ENCODE results near the gene SPATA31D3. TPM values are rescaled to one million over a fixed set of nuclear protein-coding genes. Genes with fewer than 3 reads are reported as not detected.

Gene SPATA31D3
- total RNA-seq, 1 experiment from 2014 or later, result not detected

- H3K4me1 Mint-ChIP-seq, result no peaks in the 10 kb centered on the region
- Histone ChIP-seq H3K4ac (ENCODE audit: low read depth, low read length) (no peak overlapping the region), H2AK5ac (ENCODE audit: insufficient read length, low read length) (no peak overlapping the region), H2AFZ (ENCODE audit: low read length) (no peak overlapping the region), H3K9me3 (ENCODE audit: control insufficient read depth, low read depth, low read length) (no peaks in the 10 kb centered on the region), H4K8ac (replicated peaks; ENCODE audit: insufficient read length, low read depth, low read length) (no peak overlapping the region), H3K18ac (ENCODE audit: insufficient read length, low read depth, low read length) (no peak overlapping the region), H2BK5ac (ENCODE audit: insufficient read length, low read length) (no peak overlapping the region), H3K27me3 (ENCODE audit: insufficient read depth, low read length) (no peaks in the 10 kb centered on the region), H3K56ac (ENCODE audit: insufficient read length, low read depth, low read length) (no peak overlapping the region), H3K23me2 (ENCODE audit: insufficient read length, low read depth, low read length, poor library complexity, severe bottlenecking) (no peaks in the 10 kb centered on the region), H4K5ac (ENCODE audit: insufficient read length, low read depth, low read length) (no peak overlapping the region), H4K91ac (ENCODE audit: insufficient read length, low read depth, low read length) (no peak overlapping the region), H4K20me1 (ENCODE audit: control insufficient read depth, insufficient read depth, insufficient read length) (no peaks in the 10 kb centered on the region), H2BK20ac (ENCODE audit: low read depth, low read length, poor library complexity, severe bottlenecking) (no peak overlapping the region), H3K27ac (ENCODE audit: insufficient read length, low read depth, low read length) (no peak overlapping the region), H2BK12ac (ENCODE audit: insufficient read length, low read depth, low read length) (no peak overlapping the region), H3K14ac (ENCODE audit: insufficient read depth, low read length) (no peak overlapping the region), H3K79me1 (ENCODE audit: insufficient read depth, low read depth, low read length, poor library complexity, severe bottlenecking) (no peaks in the 10 kb centered on the region), H3K4me2 (ENCODE audit: insufficient read depth, insufficient read length, low read length) (no peak overlapping the region), H2BK15ac (ENCODE audit: low read depth, low read length) (no peak overlapping the region), H3K9ac (ENCODE audit: extremely low read depth, insufficient read length, low read length) (no peak overlapping the region), H3K79me2 (ENCODE audit: insufficient read depth, low read length) (no peaks in the 10 kb centered on the region), H2BK120ac (ENCODE audit: low read depth, low read length, poor library complexity, severe bottlenecking) (no peak overlapping the region), H3K4me1 (ENCODE audit: insufficient read depth, low read length) (no peaks in the 10 kb centered on the region), H3K23ac (ENCODE audit: insufficient read length, low read depth, low read length) (no peak overlapping the region), H3T11ph (ENCODE audit: low read length) (no peak overlapping the region)
- H3K27ac Mint-ChIP-seq, result no peak overlapping the region
- peaks cover 0 to 4% of the 10 kb centered on the region in 2 experiments; a peak in 1 of 5 replicates for H3K9me3 Mint-ChIP-seq
- DNase-seq, result no peak
- no peak for TF ChIP-seq CTCF (conservative IDR thresholded peaks at IDR 0.05)
- no peak overlapping the region for H3K4me3 Mint-ChIP-seq
- no peaks in the 10 kb centered on the region for H3K27me3 Mint-ChIP-seq (ENCODE audit: low read depth)
- WGBS (ENCODE audit: extremely low coverage, insufficient read length, low lambda C conversion rate), result no CpG with 5 or more reads among the region's 6 CpGs
- peaks cover 0 to 1% (median 0%) of the 10 kb centered on the region in 3 experiments; a peak in 1 of 7 replicates for H3K36me3 Mint-ChIP-seq (ENCODE audit: insufficient read depth in 1 of 3, low read depth in 3 of 3)
Measured at GRCh38 chr9:81912135-81912534, 31.2 kb upstream of the SPATA31D3 start.

Data from H9 (cell line).